ENCODE data around the gene SLC25A15.
"Not testable (repeated sequence)": the region's sequence is repeated elsewhere in the genome, so short reads cannot be mapped to it uniquely, and the experiment has no call there.

SLC25A15 gene

DNA sequence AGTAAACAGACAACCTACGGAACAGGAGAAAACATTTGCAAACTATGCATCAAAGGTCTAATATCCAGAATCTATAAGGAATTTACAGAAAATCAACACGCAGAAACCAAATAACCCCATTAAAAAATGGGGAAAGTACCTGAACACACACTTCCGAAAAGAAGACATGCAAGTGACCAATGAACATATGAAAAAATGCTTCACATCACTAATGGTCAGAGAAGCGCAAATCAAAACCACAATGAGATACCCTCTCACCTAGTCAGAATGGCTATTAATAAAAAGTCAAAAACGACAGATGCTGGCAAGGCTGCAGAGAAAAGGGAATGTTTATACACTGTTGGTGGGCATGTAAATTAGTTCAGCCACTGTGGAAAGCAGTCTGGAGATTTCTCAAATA is 29.5 kb downstream of the SLC25A15 start:
- DNase-seq = no peak

GRCh38 chr13:40819797-40820315 is 30.4 kb downstream of the SLC25A15 start:
- no peak for DNase-seq

GRCh38 chr13:40839725-40840124 is 50.3 kb downstream of the SLC25A15 start:
- DNase-seq = not testable (repeated sequence)

DNA sequence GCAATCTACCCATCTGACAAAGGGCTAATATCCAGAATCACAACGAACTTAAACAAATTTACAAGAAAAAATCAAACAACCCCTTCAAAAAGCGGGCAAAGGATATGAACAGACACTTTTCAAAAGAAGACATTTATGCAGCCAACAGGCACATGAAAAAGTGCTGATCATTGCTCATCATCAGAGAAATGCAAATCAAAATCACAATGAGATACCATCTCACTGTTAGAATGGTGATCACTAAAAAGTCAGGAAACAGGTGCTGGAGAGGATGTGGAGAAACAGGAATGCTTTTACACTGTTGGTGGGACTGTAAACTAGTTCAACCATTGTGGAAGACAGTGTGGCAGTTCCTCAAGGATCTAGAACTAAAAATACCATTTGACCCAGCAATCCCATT is 51.5 kb downstream of the SLC25A15 start:
- DNase-seq = not testable (repeated sequence)
